GM21367 (cell line): ENCODE data around the gene LINGO3.

Experiments
- ATAC-seq: cut with Tn5 transposase; IDR thresholded peaks from one replicate; pipeline ENCODE4 v1.9.1; 2021; ENCODE audit not compliant: unreplicated experiment

LINGO3 gene

GRCh38 chr19:2307518-2308012, 389 bp downstream of the LINGO3 start:
- ATAC-seq = no peak

- no peak for ATAC-seq
Observed at GRCh38 chr19:2306971-2307370, 983 bp downstream of the LINGO3 start.

GRCh38 chr19:2306281-2306806, 1.6 kb downstream of the LINGO3 start:
- no peak for ATAC-seq

GRCh38 chr19:2305452-2306280, 2.3 kb downstream of the LINGO3 start:
- ATAC-seq = no peak

- ATAC-seq = no peak
Observed at GRCh38 chr19:2303211-2303798, 4.6 kb downstream of the LINGO3 start.

GRCh38 chr19:2302319-2303210, 5.4 kb downstream of the LINGO3 start:
- no peak for ATAC-seq

- ATAC-seq = no peak
Observed at GRCh38 chr19:2300533-2300932, 7.4 kb downstream of the LINGO3 start.

GRCh38 chr19:2296141-2296540, 11.8 kb downstream of the LINGO3 start:
- ATAC-seq = no peak

GRCh38 chr19:2294687-2295335, 13.1 kb downstream of the LINGO3 start:
- no peak for ATAC-seq

GRCh38 chr19:2291185-2291751, 16.7 kb downstream of the LINGO3 start:
- ATAC-seq = no peak

- no peak for ATAC-seq
Observed at GRCh38 chr19:2290441-2291184, 17.3 kb downstream of the LINGO3 start.

GRCh38 chr19:2289714-2290435, 18.1 kb downstream of the LINGO3 start:
- ATAC-seq = no peak

- no peak for ATAC-seq
Observed at GRCh38 chr19:2288818-2289713, 18.9 kb downstream of the LINGO3 start.

GRCh38 chr19:2288338-2288817, 19.6 kb downstream of the LINGO3 start:
- ATAC-seq = no peak

GRCh38 chr19:2287585-2288337, 20.2 kb downstream of the LINGO3 start:
- ATAC-seq = no peak

GRCh38 chr19:2286402-2287140, 21.4 kb downstream of the LINGO3 start:
- no peak for ATAC-seq
